Neural cell (in vitro differentiated cells): ENCODE results near the gene MALRD1. TPM values are rescaled to one million over a fixed set of nuclear protein-coding genes. Genes with fewer than 3 reads are reported as not detected.
A peak's percentile ranks its signal among the peaks of the same experiment; 100 is the strongest.

Experiments
- H2AFZ ChIP-seq: fragments of 200-600, 300-800 bp; sonication (generic), shearing (Covaris generic); 2 replicates; pipeline ENCODE4 v1.6.0; 2014; ENCODE audit warnings: low read depth, mild to moderate bottlenecking, antibody characterized with exemption, low read length, moderate library complexity
- H3F3A ChIP-seq: fragments of 200-600 bp; shearing (Covaris generic); 2 replicates; pipeline ENCODE4 v1.6.1; 2016; ENCODE audit warnings: mild to moderate bottlenecking, moderate library complexity, mixed read lengths, antibody characterized with exemption, low read length; ENCODE audit not compliant: insufficient read depth, poor library complexity, severe bottlenecking
- H3K27ac ChIP-seq: fragments of 200-600, 300-800 bp; sonication (generic), shearing (Covaris generic); 2 replicates; pipeline ENCODE4 v1.5.1; 2014; ENCODE audit warnings: mild to moderate bottlenecking, low read length, moderate library complexity
- H3K27me3 ChIP-seq: fragments of 300-800, 200-600 bp; sonication (generic), shearing (Covaris generic); 2 replicates; pipeline ENCODE4 v1.6.0; 2014; ENCODE audit warnings: mild to moderate bottlenecking, low read depth, low read length, moderate library complexity; ENCODE audit not compliant: insufficient read depth
- H3K36me3 ChIP-seq: fragments of 300-800, 200-600 bp; sonication (generic), shearing (Covaris generic); 2 replicates; pipeline ENCODE4 v1.5.1; 2014; ENCODE audit warnings: mild to moderate bottlenecking, antibody characterized with exemption, low read length, moderate library complexity; ENCODE audit not compliant: insufficient read depth
- H3K4me2 ChIP-seq: fragments of 300-800, 200-600 bp; sonication (generic), shearing (Covaris generic); 2 replicates; pipeline ENCODE4 v1.6.0; 2014; ENCODE audit warnings: mild to moderate bottlenecking, low read length
- H3K4me3 ChIP-seq: fragments of 300-800, 200-600 bp; sonication (generic), shearing (Covaris generic); 2 replicates; pipeline ENCODE4 v1.5.1; 2014; ENCODE audit warnings: mild to moderate bottlenecking, low read length, moderate library complexity
- H3K79me2 ChIP-seq: fragments of 200-600 bp; shearing (Covaris generic); replicated peaks from 2 replicates; pipeline ENCODE4 v1.6.0; 2014; ENCODE audit warnings: mild to moderate bottlenecking, low read length, moderate library complexity; ENCODE audit not compliant: insufficient read depth
- H3K9ac ChIP-seq: fragments of 300-800, 200-600 bp; sonication (generic), shearing (Covaris generic); 2 replicates; pipeline ENCODE4 v1.6.1; 2016; ENCODE audit warnings: mild to moderate bottlenecking, low read length, mixed read lengths
- H3K9me2 ChIP-seq: fragments of 200-600 bp; shearing (Covaris generic); 2 replicates; pipeline ENCODE4 v1.6.1; 2016; ENCODE audit warnings: mild to moderate bottlenecking, low read length, mixed read lengths; ENCODE audit not compliant: insufficient read depth
- H3K9me3 ChIP-seq: fragments of 200-600, 300-800 bp; sonication (generic), shearing (Covaris generic); 2 replicates; pipeline ENCODE4 v1.6.1; 2016; ENCODE audit warnings: mild to moderate bottlenecking, mixed run types, low read length, moderate library complexity, mixed read lengths
- H4K20me1 ChIP-seq: fragments of 200-600 bp; shearing (Covaris generic); 2 replicates; pipeline ENCODE4 v1.6.1; 2016; ENCODE audit warnings: mild to moderate bottlenecking, mixed run types; ENCODE audit not compliant: insufficient read depth
- CTCF ChIP-seq: fragments of 450-650 bp; IDR thresholded peaks from 2 replicates; pipeline ENCODE4 v1.5.1; 2014; ENCODE audit warnings: antibody characterized with exemption, mild to moderate bottlenecking, moderate library complexity; ENCODE audit not compliant: poor library complexity, severe bottlenecking
- MXI1 ChIP-seq: fragments of 450-650 bp; conservative IDR thresholded peaks from 2 replicates; pipeline ENCODE4 v1.6.1; 2014; ENCODE audit warnings: antibody characterized with exemption, mild to moderate bottlenecking; ENCODE audit not compliant: poor library complexity, severe bottlenecking
- RAD21 ChIP-seq: fragments of 450-650 bp; conservative IDR thresholded peaks from 2 replicates; pipeline ENCODE4 v1.6.1; 2014; ENCODE audit warnings: antibody characterized with exemption, mild to moderate bottlenecking, moderate library complexity
- REST ChIP-seq: IDR thresholded peaks from 2 replicates; pipeline ENCODE4 v1.6.1; 2012; ENCODE audit warnings: borderline replicate concordance
- SMC3 ChIP-seq: fragments of 450-650 bp; conservative IDR thresholded peaks from 2 replicates; pipeline ENCODE4 v1.6.1; 2014; ENCODE audit warnings: antibody characterized with exemption, mild to moderate bottlenecking, moderate library complexity; ENCODE audit not compliant: poor library complexity
- polyA plus RNA-seq: library from polyadenylated mRNA; depleted of rRNA; stranded (reverse); fragments of >200 nt; gene quantifications from 2 replicates; pipeline ENCODE4 v1.2.3, GENCODE V29; 2014

The MALRD1 gene
- polyA plus RNA-seq, 1 donor from 2014 or later = 0.21 TPM

GRCh38 chr10:19412531-19412930 lies 363.9 kb downstream of the MALRD1 start:
- peaks cover 8% of the 10 kb centered on the region for H3K9me3 ChIP-seq
- TF ChIP-seq RAD21 (peak; percentile 83), SMC3 (peak; percentile 90), MXI1 (no peak), REST (no peak), CTCF (peak; percentile 74)
- H3K4me3 ChIP-seq = no peak overlapping the region
- no peaks in the 10 kb centered on the region for H3K9me2 ChIP-seq
- no peak overlapping the region for H2AFZ ChIP-seq
- no peak overlapping the region for H3K27ac ChIP-seq
- H3K27me3 ChIP-seq = no peaks in the 10 kb centered on the region
- H3K4me2 ChIP-seq = no peak overlapping the region
- no peaks in the 10 kb centered on the region for H3F3A ChIP-seq
- no peaks in the 10 kb centered on the region for H4K20me1 ChIP-seq
- H3K36me3 ChIP-seq = no peaks in the 10 kb centered on the region
- H3K9ac ChIP-seq = no peak overlapping the region
- H3K79me2 ChIP-seq = no peaks in the 10 kb centered on the region

GRCh38 chr10:19416164-19416563 lies 367.6 kb downstream of the MALRD1 start:
- Histone ChIP-seq H3K9ac (no peak overlapping the region), H3F3A (no peaks in the 10 kb centered on the region), H3K27me3 (no peaks in the 10 kb centered on the region), H2AFZ (no peak overlapping the region), H3K9me2 (no peaks in the 10 kb centered on the region), H3K27ac (no peak overlapping the region), H3K79me2 (no peaks in the 10 kb centered on the region), H3K4me3 (no peak overlapping the region), H4K20me1 (no peaks in the 10 kb centered on the region), H3K4me2 (no peak overlapping the region), H3K36me3 (no peaks in the 10 kb centered on the region), H3K9me3 (no peaks in the 10 kb centered on the region)
- TF ChIP-seq SMC3 (no peak), MXI1 (no peak), CTCF (no peak), RAD21 (no peak), REST (no peak)
